DOHH2 (cell line): ENCODE data around the gene CDK5R1.

Experiments used
- CTCF ChIP-seq: fragments of 200-600 bp; sonication (generic); IDR thresholded peaks from one replicate; pipeline ENCODE4 v1.5.1; 2014; ENCODE audit warnings: antibody characterized with exemption, mild to moderate bottlenecking, low read depth, low read length; ENCODE audit not compliant: poor library complexity, severe bottlenecking
- EZH2phosphoT487 ChIP-seq: fragments of 200-600 bp; sonication (generic); IDR thresholded peaks from 2 replicates; pipeline ENCODE4 v1.6.1; 2017; ENCODE audit warnings: borderline replicate concordance, mild to moderate bottlenecking, antibody characterized with exemption, low read length, moderate library complexity, mixed read lengths

- no peak for TF ChIP-seq CTCF
- no peak for TF ChIP-seq EZH2phosphoT487
Measured at GRCh38 chr17:32493976-32494513, 7.3 kb downstream of the CDK5R1 start.
